VCaP (cell line): Measurements from ENCODE around the gene LBHD2.

Experiments
- H3K27ac ChIP-seq: fragments of 450-650 bp; 2 replicates; pipeline ENCODE4 v1.5.1; 2017
- CTCF ChIP-seq: fragments of 450-650 bp; conservative IDR thresholded peaks from 2 replicates; pipeline ENCODE4 v1.5.1; 2017; ENCODE audit warnings: mild to moderate bottlenecking, moderate library complexity

Gene LBHD2

GRCh38 chr14:103074729-103075367 is 9.2 kb upstream of the LBHD2 start:
- H3K27ac ChIP-seq = peak overlapping the region; percentile 47; the same call in 1 of the 2 replicates
- TF ChIP-seq CTCF = no peak

- TF ChIP-seq CTCF = peak; percentile 87
- no peak overlapping the region for H3K27ac ChIP-seq
Observed at GRCh38 chr14:103078420-103078749, 5.6 kb upstream of the LBHD2 start.

- no peak overlapping the region for H3K27ac ChIP-seq
- no peak for TF ChIP-seq CTCF
Observed at GRCh38 chr14:103078860-103079587, 5.0 kb upstream of the LBHD2 start.

- TF ChIP-seq CTCF = no peak
- no peak overlapping the region for H3K27ac ChIP-seq
Observed at GRCh38 chr14:103081951-103082350, 2.1 kb upstream of the LBHD2 start.

- 0 out of 2 replicates have a peak, but pooled peaks have one; percentile 11 for TF ChIP-seq CTCF
- H3K27ac ChIP-seq = no peak overlapping the region
Observed at GRCh38 chr14:103085106-103086091, 1.4 kb downstream of the LBHD2 start.

GRCh38 chr14:103086771-103087342 is 2.8 kb downstream of the LBHD2 start:
- no peak overlapping the region for H3K27ac ChIP-seq
- TF ChIP-seq CTCF = no peak
